Activated T-cell treated with anti-CD3 and anti-CD28 coated beads, Interleukin-2, amount 50 U/mL, for 24 hours (primary cell): ENCODE results near the gene ZBTB17.
A peak's percentile ranks its signal among the peaks of the same experiment; 100 is the strongest.
"Not testable (repeated sequence)": the region's sequence is repeated elsewhere in the genome, so short reads cannot be mapped to it uniquely, and the experiment has no call there.

ENCODE experiments used
- DNase-seq: peaks from one replicate; pipeline ENCODE4 v3.0.0-alpha.2; 2020
- H3K27ac Mint-ChIP-seq: 2 replicates; pipeline ENCODE4 v1.8.0; 2020; ENCODE audit warnings: mild to moderate bottlenecking, mixed read lengths
- H3K27me3 Mint-ChIP-seq: 2 replicates; pipeline ENCODE4 v1.8.0; 2020; ENCODE audit warnings: mixed read lengths
- H3K36me3 Mint-ChIP-seq: 2 replicates; pipeline ENCODE4 v1.8.0; 2020; ENCODE audit warnings: low read depth, mixed read lengths
- H3K4me1 Mint-ChIP-seq: 2 replicates; pipeline ENCODE4 v1.8.0; 2020; ENCODE audit warnings: low read depth, mixed read lengths
- H3K4me3 Mint-ChIP-seq: 2 replicates; pipeline ENCODE4 v1.8.0; 2020; ENCODE audit warnings: mild to moderate bottlenecking, moderate library complexity, mixed read lengths
- H3K9me3 Mint-ChIP-seq: 2 replicates; pipeline ENCODE4 v1.8.0; 2020; ENCODE audit warnings: mixed read lengths

ZBTB17 gene

GRCh38 chr1:16001274-16001673 is 25.4 kb upstream of the ZBTB17 start:
- H3K27ac Mint-ChIP-seq, DNase-seq, H3K4me1 Mint-ChIP-seq, H3K9me3 Mint-ChIP-seq, H3K36me3 Mint-ChIP-seq, H3K4me3 Mint-ChIP-seq, H3K27me3 Mint-ChIP-seq: not testable (repeated sequence)

GRCh38 chr1:15998929-15999328 is 23.0 kb upstream of the ZBTB17 start:
- Mint-ChIP-seq H3K27ac (no peak overlapping the region), H3K27me3 (no peaks in the 10 kb centered on the region), H3K4me3 (no peak overlapping the region), H3K36me3 (no peaks in the 10 kb centered on the region), H3K4me1 (no peaks in the 10 kb centered on the region), H3K9me3 (no peaks in the 10 kb centered on the region)
- no peak for DNase-seq

- Mint-ChIP-seq H3K36me3 (no peaks in the 10 kb centered on the region), H3K4me1 (no peaks in the 10 kb centered on the region), H3K27me3 (no peaks in the 10 kb centered on the region), H3K4me3 (no peak overlapping the region), H3K27ac (no peak overlapping the region), H3K9me3 (no peaks in the 10 kb centered on the region)
- DNase-seq, result no peak
Measured at GRCh38 chr1:15997637-15998280, 21.9 kb upstream of the ZBTB17 start.

- H3K27me3 Mint-ChIP-seq, result no peaks in the 10 kb centered on the region
- DNase-seq, result no peak
- H3K4me1 Mint-ChIP-seq, result no peaks in the 10 kb centered on the region
- no peaks in the 10 kb centered on the region for H3K36me3 Mint-ChIP-seq
- no peak overlapping the region for H3K4me3 Mint-ChIP-seq
- H3K9me3 Mint-ChIP-seq, result no peaks in the 10 kb centered on the region
- no peak overlapping the region for H3K27ac Mint-ChIP-seq
Measured at GRCh38 chr1:15997076-15997585, 21.2 kb upstream of the ZBTB17 start.

GRCh38 chr1:15994590-15995351 is 18.9 kb upstream of the ZBTB17 start:
- Mint-ChIP-seq H3K9me3 (no peaks in the 10 kb centered on the region), H3K36me3 (no peaks in the 10 kb centered on the region), H3K4me3 (no peak overlapping the region), H3K27me3 (no peaks in the 10 kb centered on the region), H3K4me1 (no peaks in the 10 kb centered on the region), H3K27ac (peak overlapping the region; percentile 11)
- DNase-seq, result peak; percentile 70

GRCh38 chr1:15994081-15994480 is 18.2 kb upstream of the ZBTB17 start:
- Mint-ChIP-seq H3K4me1 (no peaks in the 10 kb centered on the region), H3K27me3 (no peaks in the 10 kb centered on the region), H3K9me3 (no peaks in the 10 kb centered on the region), H3K27ac (no peak overlapping the region), H3K36me3 (no peaks in the 10 kb centered on the region), H3K4me3 (no peak overlapping the region)
- DNase-seq, result no peak

GRCh38 chr1:15993666-15994065 is 17.8 kb upstream of the ZBTB17 start:
- no peak for DNase-seq
- Mint-ChIP-seq H3K4me3 (no peak overlapping the region), H3K27ac (no peak overlapping the region), H3K27me3 (no peaks in the 10 kb centered on the region), H3K9me3 (no peaks in the 10 kb centered on the region), H3K4me1 (no peaks in the 10 kb centered on the region), H3K36me3 (no peaks in the 10 kb centered on the region)

GRCh38 chr1:15992582-15993500 is 16.9 kb upstream of the ZBTB17 start:
- no peaks in the 10 kb centered on the region for H3K9me3 Mint-ChIP-seq
- H3K27ac Mint-ChIP-seq, result no peak overlapping the region
- H3K36me3 Mint-ChIP-seq, result no peaks in the 10 kb centered on the region
- H3K4me1 Mint-ChIP-seq, result no peaks in the 10 kb centered on the region
- no peak for DNase-seq
- no peak overlapping the region for H3K4me3 Mint-ChIP-seq
- H3K27me3 Mint-ChIP-seq, result no peaks in the 10 kb centered on the region

- Mint-ChIP-seq H3K4me3 (no peak overlapping the region), H3K4me1 (no peaks in the 10 kb centered on the region), H3K9me3 (no peaks in the 10 kb centered on the region), H3K36me3 (no peaks in the 10 kb centered on the region), H3K27me3 (no peaks in the 10 kb centered on the region), H3K27ac (no peak overlapping the region)
- DNase-seq, result no peak
Measured at GRCh38 chr1:15992187-15992553, 16.3 kb upstream of the ZBTB17 start.

GRCh38 chr1:15991427-15992186 is 15.7 kb upstream of the ZBTB17 start:
- Mint-ChIP-seq H3K27ac (no peak overlapping the region), H3K27me3 (no peaks in the 10 kb centered on the region), H3K36me3 (no peaks in the 10 kb centered on the region), H3K9me3 (no peaks in the 10 kb centered on the region), H3K4me1 (no peaks in the 10 kb centered on the region), H3K4me3 (no peak overlapping the region)
- no peak for DNase-seq

GRCh38 chr1:15989776-15990175 is 13.9 kb upstream of the ZBTB17 start:
- Mint-ChIP-seq H3K4me1 (peaks cover 11% of the 10 kb centered on the region), H3K4me3 (no peak overlapping the region), H3K36me3 (no peaks in the 10 kb centered on the region), H3K27ac (no peak overlapping the region), H3K27me3 (no peaks in the 10 kb centered on the region), H3K9me3 (no peaks in the 10 kb centered on the region)
- no peak for DNase-seq

GRCh38 chr1:15988856-15989736 is 13.2 kb upstream of the ZBTB17 start:
- H3K4me3 Mint-ChIP-seq, result no peak overlapping the region
- H3K4me1 Mint-ChIP-seq, result peaks cover 18% of the 10 kb centered on the region
- no peaks in the 10 kb centered on the region for H3K27me3 Mint-ChIP-seq
- no peak overlapping the region for H3K27ac Mint-ChIP-seq
- no peaks in the 10 kb centered on the region for H3K9me3 Mint-ChIP-seq
- no peaks in the 10 kb centered on the region for H3K36me3 Mint-ChIP-seq
- no peak for DNase-seq

GRCh38 chr1:15985611-15986297 is 9.9 kb upstream of the ZBTB17 start:
- H3K9me3 Mint-ChIP-seq, result no peaks in the 10 kb centered on the region
- H3K36me3 Mint-ChIP-seq, result no peaks in the 10 kb centered on the region
- no peak overlapping the region for H3K4me3 Mint-ChIP-seq
- no peaks in the 10 kb centered on the region for H3K27me3 Mint-ChIP-seq
- peak overlapping the region; percentile 77 for H3K27ac Mint-ChIP-seq
- H3K4me1 Mint-ChIP-seq, result peaks cover 27% of the 10 kb centered on the region
- DNase-seq, result no peak
